ENCODE data around the gene SELENOS.

The SELENOS gene, protein sequence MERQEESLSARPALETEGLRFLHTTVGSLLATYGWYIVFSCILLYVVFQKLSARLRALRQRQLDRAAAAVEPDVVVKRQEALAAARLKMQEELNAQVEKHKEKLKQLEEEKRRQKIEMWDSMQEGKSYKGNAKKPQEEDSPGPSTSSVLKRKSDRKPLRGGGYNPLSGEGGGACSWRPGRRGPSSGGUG

DNA sequence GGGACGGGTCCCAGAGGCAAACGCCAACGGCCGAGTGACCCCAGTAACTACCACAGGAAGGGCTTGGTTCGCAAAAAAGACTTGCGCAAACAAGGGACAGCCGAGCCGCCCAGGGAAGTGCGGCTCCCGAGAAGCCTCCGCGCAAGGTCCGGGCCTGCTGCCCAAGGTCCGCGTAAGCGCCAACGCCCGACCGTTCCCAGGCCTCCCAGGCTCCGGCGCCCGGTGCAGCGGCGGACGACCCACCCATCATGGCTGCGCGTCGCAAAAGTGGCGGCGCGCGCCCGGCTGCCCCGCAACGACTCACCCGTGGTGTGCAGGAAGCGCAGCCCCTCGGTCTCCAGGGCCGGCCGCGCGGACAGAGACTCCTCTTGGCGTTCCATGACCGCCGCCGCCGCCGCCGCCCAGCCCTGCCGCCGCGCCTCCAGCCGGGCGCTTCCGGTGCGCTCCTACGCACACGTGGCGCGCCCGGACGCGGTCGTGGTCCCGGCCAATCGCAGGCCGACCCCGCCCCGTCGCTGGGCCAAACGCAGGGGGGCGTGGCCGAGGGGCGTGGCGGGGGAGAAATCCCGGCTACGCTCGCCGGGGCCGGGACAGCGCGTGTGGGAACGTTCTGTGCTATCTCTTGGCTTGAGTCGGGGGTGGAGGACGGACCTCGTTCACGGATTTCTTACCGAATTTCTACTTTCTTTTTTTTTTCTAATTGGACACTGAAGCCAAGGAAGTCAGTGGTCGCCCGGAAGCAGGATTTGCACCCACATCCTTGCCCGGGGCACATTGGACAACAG is at the start of gene SELENOS:
TSS of gene SELENOS (minus strand) at position 448 of the 785 bp plus-strand sequence. CDS start at position 380, 68 bp downstream.
- peak; percentile 91 for DNase-seq

DNA sequence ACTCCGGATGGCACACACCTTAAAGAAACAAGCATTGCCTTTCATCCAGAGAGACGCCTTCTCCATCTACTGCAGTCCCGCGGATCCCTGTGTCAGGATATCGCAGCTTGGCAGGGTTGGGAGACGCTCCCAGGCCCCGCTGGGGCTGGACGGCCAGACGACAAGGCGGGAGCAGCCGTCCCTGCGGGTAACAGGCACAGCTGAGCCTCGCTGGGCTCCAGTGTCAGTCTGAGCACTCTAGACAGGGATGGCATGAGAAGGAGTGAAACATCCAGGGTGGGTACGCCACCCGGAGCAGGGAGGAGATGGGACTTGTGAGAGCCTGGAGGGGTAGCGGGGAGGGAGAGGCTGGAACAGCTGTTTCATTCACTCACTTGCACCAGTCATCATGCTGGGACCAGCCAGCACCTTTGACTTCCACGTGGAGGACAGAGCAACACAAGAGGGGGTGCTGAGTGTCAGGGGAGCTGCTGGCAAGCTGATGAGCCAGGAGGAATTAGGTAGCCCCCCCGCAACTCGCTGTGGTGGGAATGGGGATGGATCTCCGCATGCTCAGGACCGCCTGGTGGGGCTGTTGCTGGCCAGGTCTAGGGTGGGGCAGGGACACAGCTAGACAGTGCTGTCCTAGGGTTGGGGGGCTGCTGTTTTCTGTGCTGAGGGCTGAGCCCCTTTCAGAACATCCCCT is 49.3 kb upstream of the SELENOS start:
- no peak for DNase-seq

DNA sequence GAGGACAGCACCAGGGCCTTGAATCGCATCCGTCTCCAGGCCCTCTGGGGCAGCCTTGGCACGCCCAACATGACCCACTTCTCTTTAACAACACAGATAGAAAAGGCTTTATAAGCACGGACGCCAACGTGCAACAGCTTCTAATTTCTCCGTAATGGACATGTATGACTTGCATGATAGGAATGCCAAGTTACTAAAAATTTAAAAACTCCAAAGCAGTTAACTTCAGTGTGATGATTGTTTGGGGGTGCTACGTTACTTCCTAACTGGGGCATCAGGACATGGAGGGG is 48.7 kb upstream of the SELENOS start:
- DNase-seq: no peak

DNA sequence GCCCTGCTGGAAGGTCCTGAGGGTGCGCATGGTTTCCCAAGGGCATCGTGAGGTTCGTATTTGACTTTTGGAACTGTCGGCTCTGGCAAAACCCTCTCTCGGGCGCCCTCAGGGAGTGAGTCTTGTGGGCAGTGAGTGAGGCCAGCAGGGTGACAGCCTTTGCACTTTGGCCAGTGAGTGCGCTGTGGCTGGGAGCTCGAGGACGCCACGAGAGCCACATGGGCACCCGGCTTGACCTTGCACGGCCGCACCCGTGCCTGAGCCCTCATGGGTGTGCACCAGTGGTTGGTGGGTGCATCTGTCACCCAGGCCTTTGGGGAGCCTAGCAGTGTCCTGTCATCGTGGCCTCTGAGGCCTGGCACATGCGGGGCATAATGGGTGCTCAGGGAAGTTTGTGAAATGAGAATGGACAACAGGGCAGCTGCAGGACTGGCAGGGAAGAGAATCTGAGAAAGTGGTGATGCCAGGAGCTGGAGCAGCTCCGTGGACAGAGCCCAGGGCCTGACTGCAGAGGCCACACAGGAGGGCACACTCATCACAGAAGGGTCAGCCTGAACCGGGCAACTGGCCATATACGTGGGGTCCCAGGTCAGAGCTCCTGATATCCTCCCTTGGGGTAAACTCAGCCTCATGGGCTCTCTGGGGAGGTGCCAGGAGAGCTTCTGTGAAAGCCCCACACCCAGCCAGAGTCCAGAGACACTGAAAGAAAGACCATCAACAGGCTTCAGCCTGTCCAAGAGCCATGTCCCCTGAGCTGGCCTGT is 48.2 kb upstream of the SELENOS start:
- DNase-seq: no peak

DNA sequence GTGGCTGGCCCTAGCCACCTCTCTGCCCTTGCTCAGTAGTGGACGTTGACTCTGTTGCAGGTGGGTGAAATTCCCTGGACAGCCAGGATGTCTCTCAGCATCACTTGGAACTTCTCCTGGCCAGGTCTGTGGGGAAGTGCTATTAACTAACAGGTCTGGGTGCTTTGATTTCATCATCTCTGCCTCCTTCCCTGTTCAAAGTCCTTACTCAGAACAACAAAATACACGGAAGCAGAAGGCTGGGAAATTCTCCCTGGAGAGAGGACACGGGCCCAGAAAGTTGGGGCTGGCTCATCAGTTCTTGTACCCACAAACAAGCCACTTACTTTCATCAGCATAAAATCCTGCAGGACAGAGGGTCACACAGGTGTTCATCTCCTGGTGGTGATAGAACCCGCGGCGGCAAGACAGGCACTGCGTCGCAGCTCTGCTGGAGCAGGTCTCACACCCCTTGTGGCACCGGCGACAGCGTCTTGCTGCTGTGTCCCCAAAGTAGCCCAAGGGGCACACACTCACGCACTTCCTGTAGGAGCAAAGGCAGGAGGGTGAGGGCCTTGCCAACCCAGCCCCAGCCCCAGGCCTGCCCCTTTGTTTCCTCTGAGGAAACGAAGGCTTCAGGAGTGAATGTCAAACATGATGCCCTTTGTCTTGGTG is 47.4 kb upstream of the SELENOS start:
- no peak for DNase-seq

DNA sequence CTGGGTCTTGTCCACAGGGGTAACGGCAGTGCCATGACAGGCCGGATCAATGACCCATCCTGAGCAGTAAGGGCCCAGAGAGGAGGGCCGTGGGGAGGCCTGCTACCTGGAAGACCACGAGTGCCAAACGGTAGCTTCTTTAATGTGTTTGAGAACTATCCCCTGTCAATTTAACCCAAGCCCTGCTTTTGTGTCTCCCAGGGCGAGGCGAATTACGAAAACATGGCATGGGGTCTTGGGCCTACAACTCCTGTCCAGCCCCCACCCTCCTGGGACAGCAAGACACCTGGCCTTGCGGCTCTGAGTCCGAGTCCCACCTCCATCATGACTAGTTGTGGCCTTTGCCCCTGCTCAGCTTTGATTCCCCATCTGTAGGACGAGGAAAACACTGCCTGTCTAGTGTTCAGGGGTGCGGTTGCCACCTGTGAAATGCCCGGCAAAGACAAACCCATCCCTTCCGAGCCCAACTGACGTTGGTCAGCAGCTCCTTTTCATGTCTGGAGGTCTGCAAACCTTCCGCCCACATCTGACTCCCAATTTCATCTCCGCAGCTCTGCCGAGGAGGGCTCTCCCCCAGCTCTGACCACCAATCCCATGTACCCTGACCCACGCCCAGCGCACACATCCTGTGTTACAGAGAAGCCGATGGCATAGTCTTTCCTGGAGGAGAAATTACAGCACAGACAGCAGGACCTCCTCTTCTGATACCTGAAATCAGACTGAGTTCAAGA is 46.7 kb upstream of the SELENOS start:
- no peak for DNase-seq

DNA sequence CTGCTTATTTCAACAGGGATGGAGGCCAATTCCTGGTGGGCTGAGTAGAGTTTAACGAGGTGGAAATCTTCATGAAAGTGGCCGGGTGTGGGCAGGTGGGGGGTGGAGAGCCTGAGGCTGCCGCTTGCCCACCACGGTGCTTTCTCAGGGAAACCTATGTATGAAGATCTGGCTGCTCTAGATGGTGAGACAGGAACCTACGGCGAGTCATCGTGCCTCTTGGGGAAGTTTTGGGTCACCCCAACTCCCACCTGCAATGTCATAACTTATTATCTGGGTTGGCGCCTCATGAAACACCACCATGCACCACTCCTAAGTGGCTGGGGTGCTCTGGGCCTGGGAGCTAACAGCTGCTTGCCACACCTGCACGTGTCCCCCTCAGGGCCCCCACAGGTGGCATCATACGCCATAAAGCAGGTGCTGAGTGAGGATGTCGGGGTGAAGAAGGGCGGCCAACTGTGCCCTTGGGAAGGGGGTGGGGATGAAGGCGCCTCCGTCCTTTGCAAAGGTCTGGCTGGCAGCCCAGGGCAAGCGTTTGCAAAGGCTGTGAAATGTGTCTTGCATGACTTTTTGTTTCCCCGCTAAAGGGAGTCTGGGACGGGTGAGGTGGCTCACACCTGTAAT is 45.7 kb upstream of the SELENOS start:
- DNase-seq: no peak

DNA sequence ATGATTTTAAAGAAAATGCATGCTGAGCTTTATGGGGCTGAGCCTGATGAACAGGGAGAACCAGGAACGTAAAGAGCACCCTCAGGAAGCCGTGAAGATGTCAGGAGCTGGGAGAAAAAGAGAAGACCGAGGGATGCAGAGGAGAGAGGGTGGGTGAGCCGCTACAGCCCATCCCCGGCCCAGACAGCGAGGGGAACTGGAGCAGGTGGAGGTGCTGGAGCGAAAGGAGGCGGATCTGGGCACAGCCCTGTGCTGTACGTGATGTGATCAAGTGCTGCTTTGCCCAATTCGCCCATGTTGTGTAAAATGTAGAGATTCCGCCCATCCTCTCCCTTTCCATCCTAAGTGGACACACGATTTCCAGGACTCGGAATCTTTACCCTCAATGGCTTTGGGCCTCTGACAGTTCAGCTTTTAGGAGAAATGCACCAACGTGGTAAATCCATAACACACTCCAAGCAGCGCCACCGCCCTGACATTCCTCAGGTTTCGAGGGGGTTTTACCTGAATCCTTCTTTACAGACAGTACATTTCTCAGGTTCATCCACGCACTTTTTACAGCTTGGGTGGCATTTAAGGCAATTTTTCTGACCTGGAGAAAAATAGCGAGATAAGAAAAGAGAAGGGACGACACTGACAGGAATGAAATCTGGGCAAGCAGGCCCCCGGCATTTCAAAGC is 44.9 kb upstream of the SELENOS start:
- DNase-seq: no peak

DNA sequence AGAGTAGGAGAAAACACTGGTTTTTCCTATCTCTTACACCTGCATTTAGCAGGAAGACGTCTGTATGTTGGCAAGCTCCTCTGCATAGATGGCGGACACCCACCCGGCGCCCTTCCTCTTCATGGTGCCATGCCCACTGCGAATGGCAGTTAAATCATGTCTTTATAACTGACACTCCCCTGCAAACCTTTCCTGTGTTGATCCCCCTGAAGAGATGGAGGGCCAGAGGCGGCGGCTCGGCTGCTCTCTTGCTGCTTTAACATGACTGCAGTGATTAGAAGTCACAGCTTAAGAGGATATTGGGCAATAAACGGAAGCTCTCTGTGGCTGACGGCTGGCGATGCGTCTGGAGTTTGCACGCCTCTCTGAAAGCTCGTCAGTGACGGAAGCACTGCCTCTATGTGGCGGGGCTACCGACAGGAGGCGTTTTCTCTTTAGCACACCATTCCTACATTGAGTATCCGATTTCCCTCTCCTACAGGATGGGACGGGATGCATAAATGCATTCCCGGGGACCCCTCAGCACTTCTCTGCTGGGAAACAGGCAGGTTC is 43.3 kb upstream of the SELENOS start:
- DNase-seq: peak; percentile 37

DNA sequence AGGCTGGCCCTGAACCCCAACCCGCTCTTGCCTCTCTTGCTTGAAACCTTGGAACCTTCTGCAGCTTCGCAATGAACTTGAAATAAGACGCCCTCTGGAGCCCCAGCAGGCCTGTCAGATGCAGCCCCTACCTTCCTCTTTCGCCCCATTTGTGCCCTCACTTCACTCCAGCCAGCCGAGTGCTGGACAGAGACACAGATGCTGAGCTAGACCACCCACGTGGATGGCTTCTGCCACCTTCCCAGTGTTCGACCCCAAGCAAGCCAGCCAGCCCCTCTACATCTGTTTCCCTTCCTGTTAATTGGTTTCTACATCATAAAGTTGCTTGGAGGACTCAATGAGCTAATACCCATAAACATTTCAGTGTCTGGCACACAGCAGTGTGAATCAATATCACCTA is 41.6 kb upstream of the SELENOS start:
- DNase-seq: no peak

DNA sequence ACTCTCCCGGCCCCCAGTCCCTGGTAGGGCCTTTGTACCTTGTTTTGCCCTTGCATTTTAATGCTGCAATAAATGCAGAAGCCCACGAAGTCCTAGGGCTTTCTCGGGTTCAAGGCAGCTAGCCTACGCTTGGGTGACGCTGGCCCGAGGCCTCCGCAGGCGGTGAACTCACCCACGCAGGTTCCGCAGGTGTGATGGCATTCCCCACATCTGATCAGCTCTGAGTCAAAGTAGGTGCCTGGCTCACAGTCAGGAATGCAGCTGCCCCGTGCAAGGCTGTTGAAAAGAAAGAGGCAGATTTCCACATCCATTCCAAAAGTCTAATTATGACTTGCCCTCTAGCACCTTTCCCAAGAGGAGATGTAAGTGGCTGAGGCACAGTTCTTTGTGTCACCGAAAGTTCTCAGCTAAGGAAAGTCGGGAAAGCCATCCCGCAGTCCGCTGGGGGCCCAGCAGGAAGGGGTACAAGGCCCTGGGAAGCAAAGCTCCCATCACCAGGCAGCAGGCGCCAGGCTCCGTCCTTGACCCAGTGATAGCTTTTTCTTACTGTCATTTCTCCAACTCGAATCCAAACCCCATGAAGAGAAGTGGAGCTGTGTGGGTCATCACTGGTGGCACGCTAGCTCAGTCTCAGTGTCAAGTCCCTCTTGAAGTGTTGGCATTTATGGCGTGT is 41.0 kb upstream of the SELENOS start:
- DNase-seq: no peak

DNA sequence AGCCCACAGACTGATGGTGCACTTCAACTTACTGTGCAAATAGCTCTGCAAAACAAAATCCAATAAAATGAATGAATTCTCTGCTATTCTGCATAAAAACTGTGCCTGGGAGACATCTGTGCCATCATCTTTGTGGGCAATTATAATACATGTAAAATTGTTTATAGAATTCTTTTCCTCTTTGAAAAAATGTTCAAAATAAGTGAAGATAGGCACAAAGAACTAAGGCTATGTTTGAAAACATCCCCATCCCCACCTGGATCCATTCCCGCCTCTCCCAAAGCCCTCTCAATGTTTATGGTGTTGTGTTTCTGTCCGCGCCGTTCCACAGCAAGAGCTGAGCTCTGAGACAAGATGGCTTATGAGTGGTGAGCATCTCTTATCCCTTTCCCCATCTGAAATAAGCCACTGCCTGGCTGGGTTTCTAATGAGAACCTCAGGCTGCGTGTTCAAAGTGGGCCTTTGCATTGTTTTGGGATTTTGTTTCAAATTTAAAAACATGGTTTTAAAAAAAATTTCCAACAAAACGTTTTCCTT is 40.1 kb upstream of the SELENOS start:
- no peak for DNase-seq

DNA sequence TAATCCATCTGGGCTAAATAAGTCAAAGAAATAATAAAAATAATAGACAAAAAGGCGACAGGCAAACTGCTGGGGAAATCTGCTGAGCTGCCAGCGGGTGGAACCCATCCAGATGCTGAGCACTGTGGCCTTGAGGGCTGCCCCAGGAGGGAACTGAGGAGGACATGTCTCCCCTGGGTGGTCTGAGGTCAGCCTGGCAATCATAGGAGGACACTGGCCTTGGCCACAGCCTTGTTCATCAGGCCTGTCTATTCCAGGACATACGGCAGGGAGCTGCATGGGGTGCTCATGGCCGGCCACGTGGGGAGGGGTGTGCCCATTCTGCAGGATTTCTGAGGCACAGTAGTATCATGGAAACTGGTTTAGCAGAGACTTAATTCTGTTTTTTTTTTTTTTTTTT is 39.2 kb upstream of the SELENOS start:
- no peak for DNase-seq

DNA sequence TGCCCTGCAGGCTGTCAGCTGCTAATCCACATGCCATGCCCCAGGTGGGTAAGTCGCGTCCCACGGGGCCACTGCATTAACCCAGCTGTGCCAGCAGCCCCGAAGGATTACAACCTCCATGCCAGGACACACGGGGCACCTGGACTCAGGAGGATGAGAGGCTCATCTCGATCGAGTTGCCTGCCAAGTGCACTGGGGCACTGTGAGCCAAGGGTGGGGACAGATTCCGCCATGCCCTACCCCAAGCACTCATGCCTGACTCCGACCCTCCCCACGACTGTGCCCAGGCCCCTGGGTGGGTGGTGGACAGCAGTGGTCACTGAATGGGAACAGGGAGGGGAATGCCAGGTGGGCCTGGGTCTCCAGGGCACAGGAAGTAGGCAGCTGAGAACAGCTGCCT is 38.5 kb upstream of the SELENOS start:
- no peak for DNase-seq

DNA sequence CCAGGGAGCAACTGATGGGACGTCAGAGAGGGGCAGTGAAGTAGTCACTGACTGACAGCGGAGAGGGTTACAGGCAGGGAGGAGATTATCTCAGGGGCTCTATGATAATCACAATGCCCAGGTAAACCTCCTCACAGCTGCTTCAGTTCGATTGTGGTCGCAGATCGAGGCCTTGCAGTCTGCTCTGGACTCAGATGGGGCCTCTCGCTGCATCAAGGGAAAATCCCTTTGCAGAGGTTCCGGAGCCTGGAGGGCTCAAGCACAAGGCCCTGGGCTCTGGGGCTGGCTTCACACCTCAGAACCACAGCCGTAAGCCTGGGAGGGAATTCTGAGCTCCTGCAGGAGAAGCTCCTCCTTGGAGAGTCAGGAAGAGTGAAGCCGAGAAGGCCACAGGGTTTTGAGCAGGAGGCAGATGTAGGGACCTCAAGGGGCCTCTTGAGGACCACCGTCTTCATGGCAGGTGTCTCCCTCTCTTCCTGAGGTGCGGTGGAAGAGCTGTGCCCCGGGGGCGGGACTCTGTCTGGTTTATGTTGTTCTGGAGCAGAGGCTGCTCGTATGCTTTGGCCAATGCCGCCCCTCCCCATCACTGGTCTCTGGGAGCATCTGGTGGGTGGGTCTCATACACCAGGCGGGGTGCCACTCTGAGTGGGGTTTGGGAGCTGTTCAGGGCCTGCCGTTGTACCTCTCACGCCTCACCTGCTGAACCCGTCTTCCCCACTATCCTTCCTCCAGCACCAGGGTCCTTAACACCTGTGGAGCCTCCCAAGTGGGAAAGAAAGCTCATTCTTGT is 37.2 kb upstream of the SELENOS start:
- no peak for DNase-seq

DNA sequence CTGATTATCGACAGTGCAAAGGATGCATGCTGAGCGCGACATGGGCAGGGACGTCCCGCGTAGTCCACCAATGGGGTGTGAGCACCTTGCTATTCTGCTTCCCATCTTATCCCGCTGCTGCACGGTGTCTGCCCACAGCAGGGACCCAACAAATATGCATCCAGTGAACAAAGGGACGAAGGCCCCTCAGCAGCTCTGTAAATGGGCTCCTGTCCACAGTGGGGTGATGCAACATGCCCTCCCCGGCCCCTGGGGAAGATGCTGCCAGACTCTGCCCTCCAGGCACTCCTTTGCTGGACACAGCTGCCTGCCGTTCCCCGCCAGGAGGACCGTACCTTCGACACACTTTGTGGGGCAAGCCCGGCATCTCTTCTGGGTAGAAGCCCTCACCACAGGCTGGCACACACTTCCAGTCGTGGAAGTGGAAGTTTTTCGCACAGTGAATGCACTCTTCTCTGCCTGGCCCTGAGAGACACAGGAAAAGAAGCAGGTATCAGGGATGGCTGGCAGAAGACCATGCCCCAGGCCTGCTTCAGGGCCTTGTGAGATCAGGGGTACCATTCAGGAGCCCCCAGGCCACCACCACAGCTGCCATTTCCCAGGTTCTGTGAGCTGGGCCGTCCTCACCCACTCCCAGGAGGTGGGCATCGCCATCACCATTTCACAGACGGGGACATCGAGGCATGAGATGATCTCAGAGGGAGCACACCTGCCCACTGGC is 35.9 kb upstream of the SELENOS start:
- peak; percentile 65 for DNase-seq

DNA sequence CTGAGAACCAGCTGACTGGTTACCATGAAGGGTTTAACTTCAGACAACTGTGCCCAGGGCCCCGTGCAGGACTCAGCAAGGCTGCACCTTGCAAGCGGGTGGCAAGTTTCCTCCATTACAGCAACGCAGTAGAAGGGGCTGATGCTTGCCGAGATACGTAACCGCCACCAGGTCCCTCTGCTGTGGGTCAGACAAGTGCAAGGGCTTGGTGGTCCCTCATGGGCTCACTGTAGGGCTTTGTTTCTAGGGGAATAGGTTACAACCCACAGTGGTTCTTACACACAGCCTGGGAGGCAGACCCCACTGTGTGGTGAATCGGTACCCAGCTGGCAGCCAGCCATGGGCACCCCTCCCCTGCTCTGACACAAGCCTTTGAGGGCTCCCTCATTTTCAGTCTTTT is 33.2 kb upstream of the SELENOS start:
- no peak for DNase-seq

DNA sequence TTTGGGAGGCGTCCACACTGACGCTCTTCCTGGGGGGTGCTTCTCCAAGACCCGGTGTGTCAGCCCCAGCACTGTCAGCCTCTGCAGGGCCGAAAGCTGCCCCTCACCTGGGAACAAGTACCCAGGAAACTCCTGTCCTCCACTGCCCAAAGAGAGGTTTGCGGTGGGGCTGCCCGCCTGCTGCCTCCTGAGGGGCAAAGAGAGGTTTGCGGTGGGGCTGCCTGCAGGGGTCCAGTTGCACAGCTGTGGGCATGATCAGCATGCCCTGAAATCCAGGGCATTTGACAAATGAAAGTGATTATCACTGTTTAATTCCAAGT is 32.8 kb upstream of the SELENOS start:
- DNase-seq: no peak

Measured in NCI-H146 (cell line).